ENCODE results near the gene FAM120C.

FAM120C gene

GRCh38 chrX:54180403-54180802, 2.7 kb downstream of the FAM120C start:
- peak overlapping the region; percentile 56 for H3K4me3 ChIP-seq (replicated peaks; ENCODE audit: low read depth, low read length)
- DNase-seq (ENCODE audit: extremely low read depth, low read depth) = no peak
- no peak for TF ChIP-seq CTCF (IDR thresholded peaks at IDR 0.05; ENCODE audit: low read depth, low read length, missing control alignments)

GRCh38 chrX:54178100-54178940, 4.7 kb downstream of the FAM120C start:
- H3K4me3 ChIP-seq (replicated peaks; ENCODE audit: low read depth, low read length) = no peak overlapping the region
- no peak for TF ChIP-seq CTCF (IDR thresholded peaks at IDR 0.05; ENCODE audit: low read depth, low read length, missing control alignments)
- no peak for DNase-seq (ENCODE audit: extremely low read depth, low read depth)

- no peak overlapping the region for H3K4me3 ChIP-seq (replicated peaks; ENCODE audit: low read depth, low read length)
- TF ChIP-seq CTCF (IDR thresholded peaks at IDR 0.05; ENCODE audit: low read depth, low read length, missing control alignments) = no peak
Measured at GRCh38 chrX:54177306-54177705, 5.7 kb downstream of the FAM120C start.

GRCh38 chrX:54173791-54174190, 9.3 kb downstream of the FAM120C start:
- no peak for TF ChIP-seq CTCF (IDR thresholded peaks at IDR 0.05; ENCODE audit: low read depth, low read length, missing control alignments)
- H3K4me3 ChIP-seq (replicated peaks; ENCODE audit: low read depth, low read length) = no peak overlapping the region

More at GRCh38 chrX:54177306-54177705, 5.7 kb downstream of the FAM120C start:
- no peak for DNase-seq (ENCODE audit: extremely low read depth, low read depth)

GRCh38 chrX:54172455-54172854, 10.6 kb downstream of the FAM120C start:
- TF ChIP-seq CTCF (IDR thresholded peaks at IDR 0.05; ENCODE audit: low read depth, low read length, missing control alignments) = no peak
- no peak for DNase-seq (ENCODE audit: extremely low read depth, low read depth)
- H3K4me3 ChIP-seq (replicated peaks; ENCODE audit: low read depth, low read length) = no peak overlapping the region

More at GRCh38 chrX:54173791-54174190, 9.3 kb downstream of the FAM120C start:
- DNase-seq (ENCODE audit: extremely low read depth, low read depth) = no peak

GRCh38 chrX:54171527-54172250, 11.4 kb downstream of the FAM120C start:
- no peak for DNase-seq (ENCODE audit: extremely low read depth, low read depth)
- H3K4me3 ChIP-seq (replicated peaks; ENCODE audit: low read depth, low read length) = no peak overlapping the region

More at GRCh38 chrX:54171527-54172250, 11.4 kb downstream of the FAM120C start:
- no peak for TF ChIP-seq CTCF (IDR thresholded peaks at IDR 0.05; ENCODE audit: low read depth, low read length, missing control alignments)
